RKO (cell line): Measurements from ENCODE around the gene IFI30.

Experiments used
- DNase-seq: peaks from one replicate; pipeline ENCODE4 v3.0.0-alpha.2; 2016; ENCODE audit warnings: low spot score

Gene IFI30

GRCh38 chr19:18171605-18172327, 1.8 kb upstream of the IFI30 start:
- DNase-seq = no peak

GRCh38 chr19:18172331-18173053, 1.1 kb upstream of the IFI30 start:
- no peak for DNase-seq

DNA sequence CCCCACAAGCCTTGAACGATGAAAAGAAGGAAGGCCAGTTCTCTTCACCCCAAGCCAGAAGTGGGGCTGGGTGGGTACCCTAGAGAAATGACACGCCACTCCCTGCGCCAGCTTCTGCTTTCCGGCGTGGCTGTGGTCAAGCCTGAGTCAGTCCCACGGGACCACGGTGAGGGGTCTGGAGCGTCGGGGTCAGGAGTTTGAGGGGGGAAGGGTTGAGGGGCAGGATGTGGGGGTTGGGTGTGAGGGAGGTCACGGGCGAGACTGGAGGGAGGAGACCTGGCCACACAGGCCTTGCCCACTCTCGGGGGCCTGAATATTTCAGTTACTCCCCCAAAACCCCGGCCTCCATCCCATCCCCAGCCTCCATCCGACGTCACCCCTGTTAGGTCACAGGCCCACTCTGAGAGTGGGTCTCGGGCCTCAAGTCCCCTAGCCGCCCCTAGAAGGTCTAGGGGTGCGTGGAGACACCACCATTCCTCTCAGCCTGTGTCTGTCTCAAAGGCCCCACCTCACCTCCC, 500 bp upstream of the IFI30 start:
- DNase-seq = no peak

DNA sequence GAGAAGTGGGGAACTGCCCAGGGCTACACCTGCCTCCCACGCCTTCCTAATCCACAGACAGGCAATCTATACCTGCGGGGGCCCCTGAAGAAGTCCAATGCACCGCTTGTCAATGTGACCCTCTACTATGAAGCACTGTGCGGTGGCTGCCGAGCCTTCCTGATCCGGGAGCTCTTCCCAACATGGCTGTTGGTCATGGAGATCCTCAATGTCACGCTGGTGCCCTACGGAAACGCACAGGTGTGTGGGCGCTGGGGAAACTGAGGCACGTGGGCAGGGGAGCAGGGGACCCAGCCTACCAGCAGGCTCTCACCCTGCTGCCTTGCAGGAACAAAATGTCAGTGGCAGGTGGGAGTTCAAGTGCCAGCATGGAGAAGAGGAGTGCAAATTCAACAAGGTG, 1.4 kb downstream of the IFI30 start:
- no peak for DNase-seq

DNA sequence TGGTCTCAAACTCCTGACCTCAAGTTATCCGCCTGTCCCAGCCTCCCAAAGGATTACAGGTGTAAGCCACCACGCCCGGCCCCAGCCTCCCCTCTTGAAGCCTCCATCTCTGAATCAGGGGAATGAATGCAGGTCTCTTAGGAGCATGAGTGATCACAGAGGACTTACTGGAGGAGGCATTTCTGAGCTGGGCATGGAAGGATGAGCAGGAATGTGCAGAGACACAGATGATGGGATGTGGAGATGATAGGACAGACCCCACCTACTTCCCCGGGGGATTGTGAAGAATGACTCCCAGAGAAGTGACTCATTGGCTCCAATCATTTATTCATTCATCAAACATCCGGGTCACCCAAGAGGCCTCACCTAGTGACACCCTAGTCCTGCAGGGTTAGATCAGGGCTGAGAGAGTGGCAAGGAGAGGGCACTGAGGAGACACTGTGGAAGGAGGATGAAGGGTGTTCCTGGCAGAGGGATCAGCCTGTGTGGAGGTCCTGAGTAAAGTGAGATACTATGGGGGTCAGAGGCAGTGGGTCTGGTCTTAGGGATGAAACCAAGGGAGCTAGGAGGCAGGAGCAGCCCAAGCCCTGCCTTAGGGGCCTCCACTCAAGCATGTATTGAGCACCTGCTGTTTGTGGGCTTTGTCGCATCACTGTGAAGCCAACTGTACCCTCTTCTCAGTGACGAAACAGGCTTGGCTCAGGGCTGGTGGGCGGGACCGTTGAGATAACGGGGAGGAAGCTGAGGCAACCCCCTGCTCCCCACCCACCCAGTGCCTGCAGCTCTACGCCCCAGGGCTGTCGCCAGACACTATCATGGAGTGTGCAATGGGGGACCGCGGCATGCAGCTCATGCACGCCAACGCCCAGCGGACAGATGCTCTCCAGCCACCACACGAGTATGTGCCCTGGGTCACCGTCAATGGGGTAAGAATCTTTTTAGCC, 3.0 kb downstream of the IFI30 start:
- no peak for DNase-seq

- DNase-seq = no peak
Observed at GRCh38 chr19:18179957-18180356, 6.3 kb downstream of the IFI30 start.

DNA sequence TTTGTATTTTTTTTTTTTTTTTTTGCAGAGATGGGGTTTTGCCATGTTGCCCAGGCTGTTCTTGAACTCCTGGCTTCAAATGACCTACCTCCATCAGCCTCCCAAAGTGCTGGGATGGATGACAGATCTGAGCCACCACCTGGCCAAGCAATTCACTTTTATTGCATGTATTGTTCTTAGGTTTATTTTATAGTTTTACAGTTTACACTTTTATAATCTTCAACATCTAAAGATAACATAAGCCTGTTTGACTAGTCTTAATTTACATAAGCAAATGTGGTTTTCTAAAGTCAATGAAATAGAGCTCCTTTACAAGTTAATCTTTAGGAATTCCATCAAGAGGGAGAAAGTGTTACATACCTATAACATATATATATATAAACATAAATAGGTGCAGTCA, 9.9 kb downstream of the IFI30 start:
- no peak for DNase-seq

GRCh38 chr19:18185538-18185937, 11.9 kb downstream of the IFI30 start:
- no peak for DNase-seq

DNA sequence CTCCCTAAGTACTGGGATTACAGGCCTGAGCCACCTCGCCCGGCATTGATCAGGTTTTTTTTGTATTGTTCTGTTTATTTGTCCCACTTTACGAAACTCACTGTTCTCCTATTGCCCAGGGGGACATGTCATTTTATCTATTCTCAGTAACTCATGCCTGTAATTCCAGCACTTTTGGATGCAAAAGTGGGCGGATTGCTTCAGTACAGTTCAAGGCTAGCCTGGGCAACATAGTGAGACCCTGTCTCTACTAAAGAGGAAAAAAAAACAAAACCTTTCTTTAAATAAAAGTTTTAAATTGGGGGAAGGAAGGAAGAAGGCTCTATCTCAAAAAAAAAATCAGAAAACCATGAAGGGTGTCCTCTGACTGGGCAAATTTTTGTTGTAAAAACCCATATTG, 16.7 kb downstream of the IFI30 start:
- no peak for DNase-seq

GRCh38 chr19:18191640-18192062, 18.0 kb downstream of the IFI30 start:
- no peak for DNase-seq

DNA sequence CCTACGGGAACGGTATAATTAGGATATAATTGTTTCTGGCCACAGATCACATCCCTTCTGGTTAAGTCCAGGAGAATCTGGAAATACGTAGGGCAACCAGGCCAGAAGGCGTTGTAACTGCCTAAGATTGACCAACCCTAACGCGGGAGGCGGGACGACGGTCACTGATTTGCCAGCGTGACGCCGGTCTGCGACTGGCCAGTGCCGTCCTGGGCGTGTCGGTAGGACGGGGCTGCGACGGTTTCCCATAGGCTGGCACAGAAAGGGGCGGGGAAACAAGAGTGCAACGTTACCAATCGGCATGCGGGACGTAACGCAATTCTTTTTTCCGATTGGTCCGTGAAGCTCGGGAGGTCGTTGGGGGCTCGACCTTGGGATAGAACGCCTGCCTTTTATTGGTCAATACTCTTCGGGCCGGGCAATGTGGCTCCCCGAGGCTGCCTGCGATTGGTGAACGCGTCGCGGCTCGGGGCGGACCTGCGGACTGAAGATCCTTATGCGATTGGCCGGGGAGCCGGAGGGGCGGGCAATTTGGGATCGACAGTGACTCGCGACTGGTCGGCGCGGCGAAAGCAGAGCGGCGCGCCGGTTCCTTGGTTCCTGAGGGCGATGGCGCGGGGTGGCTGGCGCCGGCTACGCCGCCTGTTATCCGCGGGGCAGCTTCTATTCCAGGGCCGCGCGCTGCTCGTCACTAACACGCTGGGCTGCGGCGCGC, 19.2 kb downstream of the IFI30 start, which contains the start of gene MPV17L2:
MPV17L2 (plus strand) TSS at position 546 of the 715 bp plus-strand sequence; CDS start at position 610, 64 bp downstream.
- DNase-seq = peak; percentile 100

GRCh38 chr19:18193388-18194180, 20.0 kb downstream of the IFI30 start:
- peak; percentile 28 for DNase-seq

DNA sequence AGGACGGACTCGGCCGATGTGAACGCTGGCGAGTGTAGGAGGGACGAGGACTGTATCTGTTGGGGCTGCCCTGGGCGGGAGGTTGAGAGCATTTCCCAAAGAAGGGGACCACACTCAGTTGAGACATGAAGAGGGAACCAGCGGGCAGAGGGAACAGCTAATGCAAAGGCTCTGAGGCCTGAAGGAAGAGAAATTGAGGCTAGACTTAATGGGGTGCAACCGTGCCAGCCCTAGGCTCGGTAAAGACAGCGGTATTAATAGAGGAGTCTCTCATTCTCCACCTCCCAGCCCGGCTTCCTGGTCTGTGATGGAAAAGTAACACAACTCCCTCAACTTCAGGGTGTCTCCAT, 20.5 kb downstream of the IFI30 start:
- no peak for DNase-seq

GRCh38 chr19:18194554-18195238, 21.1 kb downstream of the IFI30 start:
- no peak for DNase-seq

GRCh38 chr19:18196511-18196845, 22.9 kb downstream of the IFI30 start:
- no peak for DNase-seq

- DNase-seq = no peak
Observed at GRCh38 chr19:18197306-18197705, 23.7 kb downstream of the IFI30 start.

GRCh38 chr19:18197941-18198340, 24.3 kb downstream of the IFI30 start:
- no peak for DNase-seq

DNA sequence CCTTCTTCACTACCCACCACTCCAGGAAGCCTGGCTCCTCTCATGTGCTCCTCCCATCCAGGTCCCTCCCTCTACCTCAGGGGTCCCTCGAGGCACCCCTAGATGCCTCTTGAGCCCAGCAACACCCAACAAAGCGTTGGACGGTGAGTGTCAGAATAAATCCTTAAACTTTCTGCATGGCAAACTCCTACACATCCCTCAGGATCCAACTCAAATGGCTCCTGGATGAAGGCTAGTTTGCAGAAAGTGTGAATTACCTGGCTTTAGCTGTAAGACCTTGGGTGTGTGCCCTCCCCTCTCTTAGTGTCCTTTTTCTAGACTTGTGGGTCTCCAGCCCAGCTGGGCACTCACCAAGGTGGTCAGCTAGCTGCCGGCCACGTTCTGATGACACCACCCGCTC, 24.8 kb downstream of the IFI30 start:
- no peak for DNase-seq

DNA sequence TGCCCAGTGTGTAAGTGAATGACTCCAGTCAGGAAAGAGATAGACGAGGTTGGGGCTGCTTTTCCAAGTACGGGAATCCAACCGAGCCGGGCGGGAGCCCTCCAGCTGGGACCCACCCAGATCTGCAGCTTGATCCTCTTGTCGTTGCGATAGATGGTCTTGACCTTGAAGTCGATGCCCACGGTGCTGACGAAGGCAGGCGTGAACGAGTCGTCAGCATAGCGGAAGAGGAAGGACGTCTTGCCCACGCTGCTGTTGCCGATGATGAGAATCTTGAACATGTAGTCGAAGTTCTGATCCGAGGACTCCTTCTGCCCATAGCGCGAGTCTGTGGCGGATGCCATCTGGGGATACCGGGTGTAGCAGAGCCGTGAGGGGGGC, 28.8 kb downstream of the IFI30 start:
- no peak for DNase-seq

DNA sequence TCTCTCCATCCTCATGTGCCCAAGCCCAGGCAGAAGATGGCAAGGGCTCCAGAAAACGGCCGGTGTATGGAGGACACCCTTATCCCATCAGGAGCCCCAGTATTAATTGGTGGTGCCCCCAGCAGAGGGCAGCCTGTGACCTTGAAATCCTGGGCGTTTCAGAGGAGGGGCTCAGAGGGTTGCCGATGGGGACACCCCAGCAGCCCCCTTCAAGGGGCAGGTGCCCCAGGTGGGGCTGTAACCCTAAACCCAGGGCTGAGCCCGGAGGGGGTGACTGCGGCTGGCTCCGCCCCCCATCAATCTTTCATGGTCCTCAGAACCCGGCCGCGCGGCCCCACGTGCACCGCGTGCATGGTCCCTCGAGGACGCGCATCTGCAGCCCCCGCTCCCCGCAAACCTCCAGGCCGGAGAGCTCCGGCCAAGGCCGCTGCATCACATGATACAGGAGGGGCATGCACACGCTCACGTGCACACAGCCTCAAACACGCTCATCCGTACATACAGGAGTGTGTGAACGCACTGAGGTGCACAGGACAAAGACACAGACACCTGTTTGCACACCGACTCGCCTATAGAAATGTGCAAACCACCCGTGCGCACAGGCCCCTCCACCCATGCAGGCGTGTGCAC, 29.3 kb downstream of the IFI30 start:
- no peak for DNase-seq
